Mammary epithelial cell (primary cell): ENCODE measurements around the gene ICOSLG.
"Not testable (repeated sequence)": the region's sequence is repeated elsewhere in the genome, so short reads cannot be mapped to it uniquely, and the experiment has no call there.

Source experiments
- EZH2 ChIP-seq: IDR thresholded peaks from 2 replicates; pipeline ENCODE4 v1.6.1; 2012; ENCODE audit warnings: low read length, inconsistent platforms, borderline replicate concordance
- TF ChIP-seq, protein P1 (sequence below), 2 donors: IDR thresholded peaks in 1 of 2; conservative IDR thresholded peaks in 1 of 2; 2 replicates each; pipeline ENCODE4 v1.5.1; 2011 to 2012; ENCODE audit warnings: inconsistent platforms in 2 of 2, low read length in 2 of 2, mild to moderate bottlenecking in 2 of 2, control low read depth in 1 of 2, low read depth in 1 of 2; ENCODE audit not compliant: insufficient read depth in 1 of 2; ENCODE audit errors: extremely low read depth in 1 of 2

DNA sequence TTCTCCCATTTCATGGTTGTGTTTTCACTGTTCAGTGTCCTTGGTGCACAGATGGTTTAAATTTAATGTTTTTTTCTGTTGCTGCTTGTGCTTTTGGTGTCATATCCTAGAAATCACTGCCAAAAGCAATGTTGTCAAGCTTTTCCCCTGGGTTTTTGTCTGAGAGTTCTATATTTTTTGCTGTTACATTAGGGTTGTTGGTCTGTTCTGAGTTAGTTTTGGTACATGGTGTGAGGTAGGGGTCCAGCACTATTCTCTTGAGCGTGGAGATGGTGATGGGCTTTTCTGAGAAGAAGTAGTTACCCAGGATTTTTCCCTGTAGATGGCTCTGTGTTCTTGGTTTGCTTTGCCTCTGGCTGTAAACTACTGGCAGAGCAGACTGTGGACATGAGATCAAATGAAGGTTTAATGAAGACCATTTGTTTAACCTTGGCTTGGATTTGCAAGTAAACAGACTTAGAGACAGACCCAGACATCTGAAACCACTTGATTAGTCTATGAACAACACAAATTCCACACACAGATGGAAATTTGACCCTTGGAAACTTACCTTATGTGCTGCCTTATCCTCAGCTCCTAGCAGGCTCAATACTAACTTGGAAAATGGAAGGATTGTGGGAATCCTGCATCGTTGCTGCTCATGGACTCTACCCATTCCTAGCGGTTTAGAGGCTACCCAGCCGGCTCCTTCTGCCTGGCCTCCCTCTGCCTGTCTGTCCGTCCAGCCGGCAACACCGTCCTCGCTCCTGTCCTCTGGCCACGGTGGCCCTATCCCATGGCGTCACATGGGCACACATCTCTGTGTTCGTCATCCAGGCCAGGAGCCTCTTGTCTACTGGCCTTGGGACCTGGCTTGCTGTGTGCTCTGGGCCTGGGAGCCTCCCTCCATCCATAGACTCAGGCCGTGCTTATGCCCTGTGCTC is 50.1 kb downstream of the ICOSLG start:
- TF ChIP-seq, protein P1, sequence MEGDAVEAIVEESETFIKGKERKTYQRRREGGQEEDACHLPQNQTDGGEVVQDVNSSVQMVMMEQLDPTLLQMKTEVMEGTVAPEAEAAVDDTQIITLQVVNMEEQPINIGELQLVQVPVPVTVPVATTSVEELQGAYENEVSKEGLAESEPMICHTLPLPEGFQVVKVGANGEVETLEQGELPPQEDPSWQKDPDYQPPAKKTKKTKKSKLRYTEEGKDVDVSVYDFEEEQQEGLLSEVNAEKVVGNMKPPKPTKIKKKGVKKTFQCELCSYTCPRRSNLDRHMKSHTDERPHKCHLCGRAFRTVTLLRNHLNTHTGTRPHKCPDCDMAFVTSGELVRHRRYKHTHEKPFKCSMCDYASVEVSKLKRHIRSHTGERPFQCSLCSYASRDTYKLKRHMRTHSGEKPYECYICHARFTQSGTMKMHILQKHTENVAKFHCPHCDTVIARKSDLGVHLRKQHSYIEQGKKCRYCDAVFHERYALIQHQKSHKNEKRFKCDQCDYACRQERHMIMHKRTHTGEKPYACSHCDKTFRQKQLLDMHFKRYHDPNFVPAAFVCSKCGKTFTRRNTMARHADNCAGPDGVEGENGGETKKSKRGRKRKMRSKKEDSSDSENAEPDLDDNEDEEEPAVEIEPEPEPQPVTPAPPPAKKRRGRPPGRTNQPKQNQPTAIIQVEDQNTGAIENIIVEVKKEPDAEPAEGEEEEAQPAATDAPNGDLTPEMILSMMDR (conservative IDR thresholded peaks at IDR 0.05 in 1 of 2, IDR thresholded peaks at IDR 0.05 in 1 of 2; ENCODE audit: extremely low read depth in 1 of 2, insufficient read depth in 1 of 2, low read depth in 1 of 2, low read length in 2 of 2): not testable (repeated sequence)
- TF ChIP-seq EZH2: not testable (repeated sequence)
